Sigmoid colon (tissue), 4 donors: ENCODE data around the gene FSTL5.

ENCODE experiments used
- CTCF ChIP-seq, 4 experiments: fragments of 450-650 bp in 3 of 4; fragments of 200-600 bp in 1 of 4; IDR thresholded peaks; one replicate each; pipeline ENCODE4 v1.5.1; 2016 to 2019; ENCODE audit warnings: antibody characterized with exemption in 4 of 4, mild to moderate bottlenecking in 3 of 4, moderate library complexity in 2 of 4
- EP300 ChIP-seq, 4 donors: sonication (generic); formaldehyde crosslinking; IDR thresholded peaks; one replicate each; pipeline ENCODE4 v1.6.1; 2017; ENCODE audit warnings: antibody characterized with exemption in 4 of 4
- POLR2A ChIP-seq, 2 donors: fragments of 450-650 bp; IDR thresholded peaks; one replicate each; pipeline ENCODE4 v1.6.1; 2016; ENCODE audit warnings: antibody characterized with exemption in 2 of 2, mild to moderate bottlenecking in 2 of 2, moderate library complexity in 2 of 2
- POLR2AphosphoS5 ChIP-seq, 4 donors: sonication (generic); formaldehyde crosslinking; IDR thresholded peaks; one replicate each; pipeline ENCODE4 v1.6.1; 2017; ENCODE audit warnings: antibody characterized with exemption in 4 of 4

DNA sequence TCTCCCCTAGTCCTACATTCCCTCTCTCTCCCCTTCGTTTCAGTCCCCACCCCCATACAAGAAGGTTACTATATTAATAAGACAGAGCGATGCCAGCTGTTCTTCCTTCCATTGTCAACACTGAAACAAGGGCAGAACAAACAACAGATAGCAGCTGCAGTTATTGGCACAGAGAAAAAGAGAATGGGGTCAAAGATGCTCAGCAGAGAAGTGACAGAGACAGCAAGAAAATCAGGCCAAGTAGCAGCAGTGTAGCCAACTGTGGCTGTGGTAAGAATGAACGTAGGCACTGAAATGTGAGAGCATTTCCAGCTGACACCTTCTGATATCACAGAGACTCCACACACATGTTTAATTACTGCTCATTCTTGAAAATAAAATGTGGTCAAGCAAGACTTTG lies 641.8 kb downstream of the FSTL5 start:
- no peak for TF ChIP-seq CTCF (IDR thresholded peaks at IDR 0.05)
- no peak for TF ChIP-seq POLR2A (IDR thresholded peaks at IDR 0.05)
- TF ChIP-seq POLR2AphosphoS5 (IDR thresholded peaks at IDR 0.05) = no peak
- TF ChIP-seq EP300 (IDR thresholded peaks at IDR 0.05) = no peak
